Measurements from ENCODE around the gene ATAD3B. TPM values are rescaled to one million over a fixed set of nuclear protein-coding genes. Genes with fewer than 3 reads are reported as not detected.

ATAD3B gene, protein sequence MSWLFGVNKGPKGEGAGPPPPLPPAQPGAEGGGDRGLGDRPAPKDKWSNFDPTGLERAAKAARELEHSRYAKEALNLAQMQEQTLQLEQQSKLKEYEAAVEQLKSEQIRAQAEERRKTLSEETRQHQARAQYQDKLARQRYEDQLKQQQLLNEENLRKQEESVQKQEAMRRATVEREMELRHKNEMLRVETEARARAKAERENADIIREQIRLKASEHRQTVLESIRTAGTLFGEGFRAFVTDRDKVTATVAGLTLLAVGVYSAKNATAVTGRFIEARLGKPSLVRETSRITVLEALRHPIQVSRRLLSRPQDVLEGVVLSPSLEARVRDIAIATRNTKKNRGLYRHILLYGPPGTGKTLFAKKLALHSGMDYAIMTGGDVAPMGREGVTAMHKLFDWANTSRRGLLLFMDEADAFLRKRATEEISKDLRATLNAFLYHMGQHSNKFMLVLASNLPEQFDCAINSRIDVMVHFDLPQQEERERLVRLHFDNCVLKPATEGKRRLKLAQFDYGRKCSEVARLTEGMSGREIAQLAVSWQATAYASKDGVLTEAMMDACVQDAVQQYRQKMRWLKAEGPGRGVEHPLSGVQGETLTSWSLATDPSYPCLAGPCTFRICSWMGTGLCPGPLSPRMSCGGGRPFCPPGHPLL
- 10 to 100 TPM; 16.8 to 26.9 TPM for total RNA-seq

DNA sequence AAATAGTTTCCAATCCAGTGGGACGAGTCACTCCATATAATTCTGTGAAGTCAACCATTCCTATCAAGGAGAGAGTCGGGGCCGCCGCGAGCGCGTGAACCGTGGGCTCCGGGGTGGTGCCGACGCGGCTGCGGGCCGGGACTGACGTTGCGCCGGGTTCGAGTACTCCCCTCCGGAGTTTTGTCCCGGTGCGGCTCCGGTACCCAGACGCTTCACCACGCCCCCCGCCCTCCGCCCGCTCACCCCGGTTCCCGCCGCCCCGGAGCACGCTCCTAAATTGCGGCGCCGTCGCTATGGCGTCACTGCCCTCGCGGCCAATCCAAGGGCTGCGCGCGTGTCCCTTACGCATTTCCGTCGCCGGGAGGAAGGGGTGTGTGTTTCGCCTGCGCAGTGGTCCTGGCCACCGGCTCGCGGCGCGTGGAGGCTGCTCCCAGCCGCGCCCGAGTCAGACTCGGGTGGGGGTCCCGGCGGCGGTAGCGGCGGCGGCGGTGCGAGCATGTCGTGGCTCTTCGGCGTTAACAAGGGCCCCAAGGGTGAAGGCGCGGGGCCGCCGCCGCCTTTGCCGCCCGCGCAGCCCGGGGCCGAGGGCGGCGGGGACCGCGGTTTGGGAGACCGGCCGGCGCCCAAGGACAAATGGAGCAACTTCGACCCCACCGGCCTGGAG is at the start of gene ATAD3B:
ATAD3B (plus strand) TSS at position 377 of the 664 bp plus-strand sequence; CDS start at position 497, 120 bp downstream.
- Histone ChIP-seq H3K9me3 (no peaks in the 10 kb centered on the region), H3K4me1 (replicated peaks) (no peaks in the 10 kb centered on the region), H3K27me3 (replicated peaks; ENCODE audit: insufficient read depth) (no peaks in the 10 kb centered on the region), H3K27ac (peak within 1 kb of the TSS; percentile 71 to 85), H3K4me3 (peak within 1 kb of the TSS; percentile 61 to 76), H3K36me3 (no peaks in the 10 kb centered on the region)
- DNase-seq (ENCODE audit: low spot score): peak; percentile 92
- under 1% methylated on average over 63 of the region's 87 CpGs for WGBS
- intact Hi-C loops (cut with DNase I): no loop called here
- peak; percentile 51 for TF ChIP-seq POLR2A (IDR thresholded peaks at IDR 0.05)
- peak; percentile 98 for TF ChIP-seq POLR2AphosphoS5 (IDR thresholded peaks at IDR 0.05)
- TF ChIP-seq, protein P1, sequence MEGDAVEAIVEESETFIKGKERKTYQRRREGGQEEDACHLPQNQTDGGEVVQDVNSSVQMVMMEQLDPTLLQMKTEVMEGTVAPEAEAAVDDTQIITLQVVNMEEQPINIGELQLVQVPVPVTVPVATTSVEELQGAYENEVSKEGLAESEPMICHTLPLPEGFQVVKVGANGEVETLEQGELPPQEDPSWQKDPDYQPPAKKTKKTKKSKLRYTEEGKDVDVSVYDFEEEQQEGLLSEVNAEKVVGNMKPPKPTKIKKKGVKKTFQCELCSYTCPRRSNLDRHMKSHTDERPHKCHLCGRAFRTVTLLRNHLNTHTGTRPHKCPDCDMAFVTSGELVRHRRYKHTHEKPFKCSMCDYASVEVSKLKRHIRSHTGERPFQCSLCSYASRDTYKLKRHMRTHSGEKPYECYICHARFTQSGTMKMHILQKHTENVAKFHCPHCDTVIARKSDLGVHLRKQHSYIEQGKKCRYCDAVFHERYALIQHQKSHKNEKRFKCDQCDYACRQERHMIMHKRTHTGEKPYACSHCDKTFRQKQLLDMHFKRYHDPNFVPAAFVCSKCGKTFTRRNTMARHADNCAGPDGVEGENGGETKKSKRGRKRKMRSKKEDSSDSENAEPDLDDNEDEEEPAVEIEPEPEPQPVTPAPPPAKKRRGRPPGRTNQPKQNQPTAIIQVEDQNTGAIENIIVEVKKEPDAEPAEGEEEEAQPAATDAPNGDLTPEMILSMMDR (IDR thresholded peaks at IDR 0.05): no peak

DNA sequence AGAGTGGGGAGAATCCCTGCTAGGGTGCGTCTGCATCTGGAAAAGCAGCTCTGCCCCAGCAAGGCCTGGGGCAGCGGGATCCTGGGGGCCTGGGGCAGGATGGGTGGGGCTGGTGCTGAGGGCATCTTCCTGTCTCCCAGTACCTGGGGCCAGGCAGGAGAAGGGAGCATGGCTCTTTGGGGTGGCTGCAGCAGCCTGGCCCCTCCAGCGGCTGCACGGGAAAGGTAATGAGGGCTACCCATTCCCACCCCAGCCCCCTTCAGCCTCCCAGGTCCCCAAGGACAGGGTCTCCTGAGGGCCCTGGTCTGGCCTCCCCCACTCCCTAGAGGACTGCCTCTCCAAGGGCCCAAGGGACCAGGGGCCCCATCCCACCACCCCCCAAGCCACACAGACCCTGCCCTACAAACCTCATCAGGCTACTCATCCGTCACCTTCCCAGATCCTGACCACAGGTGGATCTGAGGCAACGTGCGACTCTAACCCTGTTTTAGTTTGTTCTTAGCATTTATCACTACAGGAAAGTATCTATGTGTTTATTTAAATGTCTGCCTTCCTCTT is 49.6 kb upstream of the ATAD3B start:
- WGBS: 81% methylated on average over 7 of the region's 7 CpGs
- Histone ChIP-seq H3K36me3 (no peaks in the 10 kb centered on the region), H3K4me3 (no peak overlapping the region), H3K27me3 (replicated peaks; ENCODE audit: insufficient read depth) (no peaks in the 10 kb centered on the region), H3K4me1 (replicated peaks) (peaks cover 6% of the 10 kb centered on the region), H3K27ac (peak overlapping the region; percentile 64 to 77), H3K9me3 (no peaks in the 10 kb centered on the region)
- intact Hi-C loops (cut with DNase I): no loop called here
- no peak for TF ChIP-seq POLR2A (IDR thresholded peaks at IDR 0.05)
- TF ChIP-seq, protein P1 (IDR thresholded peaks at IDR 0.05): no peak
- no peak for TF ChIP-seq POLR2AphosphoS5 (IDR thresholded peaks at IDR 0.05)
- no peak for DNase-seq (ENCODE audit: low spot score)

DNA sequence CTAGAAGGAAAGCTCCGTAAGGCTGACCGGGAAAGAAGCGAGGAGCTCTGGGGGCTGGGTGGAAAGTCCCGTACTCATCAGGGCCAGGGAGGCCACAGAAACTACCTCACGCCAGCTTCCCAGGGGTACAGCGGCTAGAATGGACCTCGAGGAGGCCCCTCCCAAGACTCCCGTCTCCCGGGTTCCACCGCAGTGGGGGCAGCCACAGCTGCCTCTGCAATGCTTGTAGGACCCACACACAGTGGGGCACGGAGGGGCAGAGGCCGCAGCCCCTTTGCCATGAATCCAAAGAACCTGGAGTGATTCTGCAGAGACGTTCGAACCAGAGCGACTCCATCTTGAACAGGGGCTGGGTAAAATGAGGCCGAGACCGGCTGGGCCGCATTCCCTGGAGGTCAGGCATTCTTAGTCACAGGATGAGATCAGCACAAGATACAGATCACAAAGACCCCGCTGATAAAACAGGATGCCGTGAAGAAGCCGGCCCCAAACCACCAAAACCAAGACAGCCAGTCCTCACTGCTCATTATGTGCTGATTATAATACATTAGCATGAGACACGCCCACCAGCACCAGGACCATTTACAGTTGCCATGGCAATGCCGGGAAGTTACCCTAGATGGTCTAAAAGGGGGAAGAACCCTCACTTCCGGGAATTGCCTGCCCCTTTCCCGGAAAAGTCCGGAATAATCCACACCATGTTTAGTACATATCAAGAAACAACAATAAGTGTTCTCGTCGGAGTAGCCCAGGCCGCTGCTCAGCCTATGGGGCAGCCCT is 48.9 kb upstream of the ATAD3B start:
- no peaks in the 10 kb centered on the region for H3K9me3 ChIP-seq
- intact Hi-C loops (cut with DNase I): no loop called here

DNA sequence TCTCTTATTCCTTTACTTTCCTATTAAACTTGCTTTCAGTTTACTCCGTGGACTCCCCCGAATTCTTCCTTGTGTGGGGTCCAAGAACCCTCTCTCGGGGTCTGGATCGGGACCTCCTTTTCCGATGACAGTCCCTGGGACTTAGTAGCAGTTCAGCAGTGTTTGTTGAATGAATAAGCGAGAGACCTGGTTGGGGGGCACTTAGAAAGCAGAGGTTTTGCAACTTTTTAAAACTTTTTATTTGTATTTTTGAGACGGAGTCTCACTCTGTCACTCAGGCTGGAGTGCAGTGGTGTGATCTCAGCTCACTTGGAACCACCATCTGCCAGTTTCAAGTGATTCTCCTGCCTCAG is 48.3 kb upstream of the ATAD3B start:
- no peak overlapping the region for H3K27ac ChIP-seq
- H3K36me3 ChIP-seq: no peaks in the 10 kb centered on the region
- TF ChIP-seq POLR2AphosphoS5 (IDR thresholded peaks at IDR 0.05): no peak
- no peak for TF ChIP-seq POLR2A (IDR thresholded peaks at IDR 0.05)
- no peak for DNase-seq (ENCODE audit: low spot score)
- 91% methylated on average over 7 of the region's 7 CpGs for WGBS
- no peaks in the 10 kb centered on the region for H3K9me3 ChIP-seq
- H3K27me3 ChIP-seq (replicated peaks; ENCODE audit: insufficient read depth): no peaks in the 10 kb centered on the region
- peaks cover 6% of the 10 kb centered on the region for H3K4me1 ChIP-seq (replicated peaks)
- no peak overlapping the region for H3K4me3 ChIP-seq
- intact Hi-C loops (cut with DNase I): no loop called here

More for the DNA sequence above, 48.9 kb upstream of the ATAD3B start:
- TF ChIP-seq POLR2AphosphoS5 (IDR thresholded peaks at IDR 0.05): no peak
- TF ChIP-seq POLR2A (IDR thresholded peaks at IDR 0.05): no peak
- TF ChIP-seq, protein P1 (IDR thresholded peaks at IDR 0.05): no peak
- Histone ChIP-seq H3K27me3 (replicated peaks; ENCODE audit: insufficient read depth) (no peaks in the 10 kb centered on the region), H3K36me3 (no peaks in the 10 kb centered on the region), H3K27ac (no peak overlapping the region), H3K4me1 (replicated peaks) (peaks cover 6% of the 10 kb centered on the region), H3K4me3 (no peak overlapping the region)
- 60% methylated on average over 29 of the region's 29 CpGs for WGBS
- no peak for DNase-seq (ENCODE audit: low spot score)

Data from prostate gland (tissue), 2 donors.